Measurements from ENCODE around the gene ARL14.

GRCh38 chr3:160635213-160635612 lies 41.7 kb upstream of the ARL14 start:
- no peak for TF ChIP-seq CTCF (IDR thresholded peaks at IDR 0.05; ENCODE audit: borderline replicate concordance, extremely low read depth, low read length, poor library complexity, severe bottlenecking)
- TF ChIP-seq EZH2 (IDR thresholded peaks at IDR 0.05; ENCODE audit: borderline replicate concordance, low read depth, low read length, severe bottlenecking): no peak
